WI38 (cell line): ENCODE results near the gene MACO1.

Source experiments
- H3K4me3 ChIP-seq: 2 replicates; pipeline ENCODE4 v1.5.1; 2011; ENCODE audit warnings: low read depth, mild to moderate bottlenecking, control low read depth, low read length
- TF ChIP-seq, protein P1 (sequence below): IDR thresholded peaks from 2 replicates; pipeline ENCODE4 v1.5.1; 2012; ENCODE audit warnings: low read depth, mild to moderate bottlenecking, control low read depth, low read length

Gene MACO1

DNA sequence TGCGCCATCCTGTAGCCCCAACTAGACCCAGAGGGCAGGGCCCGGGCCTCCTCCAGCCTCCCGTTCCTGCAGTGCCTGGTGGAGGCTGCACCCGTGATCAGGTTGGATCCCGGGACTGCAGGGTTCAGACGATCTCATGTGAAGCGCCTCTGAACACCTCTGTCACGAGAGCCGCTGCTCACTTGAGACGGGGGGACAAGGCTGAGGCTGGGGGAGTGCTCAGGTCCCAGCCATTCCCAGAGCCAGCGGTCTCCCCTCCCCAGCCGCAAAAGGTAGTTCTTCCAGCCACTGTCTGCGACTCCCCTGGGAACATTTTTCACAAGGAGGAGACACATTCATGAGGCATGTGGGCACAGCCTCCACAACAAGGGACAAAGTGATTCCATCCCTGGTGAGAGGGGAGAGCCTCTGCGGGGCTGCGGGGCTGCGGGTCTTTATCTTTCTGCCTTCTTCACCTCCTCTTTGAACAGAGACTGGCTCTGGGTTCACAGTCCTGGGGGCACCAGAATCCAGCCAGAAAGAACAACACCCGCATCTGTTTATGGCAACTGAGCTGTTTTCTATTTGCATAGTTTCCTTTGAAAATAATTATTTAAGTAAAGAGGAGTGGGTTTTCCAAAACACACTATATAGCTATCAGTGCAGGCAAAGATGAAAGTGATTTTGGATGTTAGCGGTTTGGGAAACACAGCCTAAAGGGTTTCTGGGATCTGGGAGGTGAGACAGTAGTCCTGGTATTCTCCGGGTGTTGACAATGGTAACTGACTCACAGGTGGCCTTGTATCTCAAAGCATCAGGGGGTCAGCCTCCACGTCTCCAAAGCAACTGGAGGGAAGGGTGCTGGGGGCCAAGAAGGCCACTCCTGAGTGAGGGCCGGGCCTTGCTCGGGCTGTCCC lies 99.7 kb downstream of the MACO1 start:
- TF ChIP-seq, protein P1, sequence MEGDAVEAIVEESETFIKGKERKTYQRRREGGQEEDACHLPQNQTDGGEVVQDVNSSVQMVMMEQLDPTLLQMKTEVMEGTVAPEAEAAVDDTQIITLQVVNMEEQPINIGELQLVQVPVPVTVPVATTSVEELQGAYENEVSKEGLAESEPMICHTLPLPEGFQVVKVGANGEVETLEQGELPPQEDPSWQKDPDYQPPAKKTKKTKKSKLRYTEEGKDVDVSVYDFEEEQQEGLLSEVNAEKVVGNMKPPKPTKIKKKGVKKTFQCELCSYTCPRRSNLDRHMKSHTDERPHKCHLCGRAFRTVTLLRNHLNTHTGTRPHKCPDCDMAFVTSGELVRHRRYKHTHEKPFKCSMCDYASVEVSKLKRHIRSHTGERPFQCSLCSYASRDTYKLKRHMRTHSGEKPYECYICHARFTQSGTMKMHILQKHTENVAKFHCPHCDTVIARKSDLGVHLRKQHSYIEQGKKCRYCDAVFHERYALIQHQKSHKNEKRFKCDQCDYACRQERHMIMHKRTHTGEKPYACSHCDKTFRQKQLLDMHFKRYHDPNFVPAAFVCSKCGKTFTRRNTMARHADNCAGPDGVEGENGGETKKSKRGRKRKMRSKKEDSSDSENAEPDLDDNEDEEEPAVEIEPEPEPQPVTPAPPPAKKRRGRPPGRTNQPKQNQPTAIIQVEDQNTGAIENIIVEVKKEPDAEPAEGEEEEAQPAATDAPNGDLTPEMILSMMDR, result no peak
- H3K4me3 ChIP-seq, result no peak overlapping the region

DNA sequence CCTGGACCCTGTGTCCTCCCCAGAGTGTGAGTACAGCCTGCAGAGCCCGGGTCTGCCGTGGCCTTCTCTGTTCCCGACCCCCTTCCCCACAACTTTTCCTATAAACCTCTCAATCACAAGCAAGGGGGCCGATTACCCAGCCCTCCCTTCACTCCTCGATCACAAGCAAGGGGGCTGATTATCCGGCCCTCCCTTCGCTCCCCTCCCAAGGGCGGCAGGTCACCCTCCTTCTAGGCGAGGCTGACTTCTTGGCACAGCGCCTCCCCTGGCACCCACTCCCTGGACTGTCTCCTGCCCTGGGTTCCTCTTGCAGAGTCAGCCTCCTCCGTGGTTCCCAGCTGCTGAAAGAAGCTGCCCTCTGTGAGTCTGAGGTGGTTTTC lies 100.4 kb downstream of the MACO1 start:
- H3K4me3 ChIP-seq, result no peak overlapping the region
- TF ChIP-seq, protein P1, result no peak

DNA sequence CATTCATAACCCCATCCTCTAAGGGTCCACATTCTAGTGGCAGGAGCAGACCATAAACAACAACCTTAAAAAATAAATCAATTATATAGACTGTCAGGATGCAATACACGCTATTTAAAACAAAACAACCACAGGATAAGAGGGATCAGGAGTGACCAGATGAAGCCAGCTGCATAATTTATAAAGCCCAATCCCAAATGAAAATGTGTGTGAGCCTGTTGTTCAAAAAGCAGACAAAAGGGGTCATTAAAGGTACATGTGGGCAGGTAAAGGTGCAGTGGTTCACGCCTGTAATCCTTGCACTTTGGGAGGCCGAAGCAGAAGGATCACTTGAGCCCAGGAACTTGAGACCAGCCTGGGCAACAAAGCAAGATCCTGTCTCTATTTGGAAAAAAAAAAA lies 102.3 kb downstream of the MACO1 start:
- TF ChIP-seq, protein P1, result no peak
- H3K4me3 ChIP-seq, result no peak overlapping the region

DNA sequence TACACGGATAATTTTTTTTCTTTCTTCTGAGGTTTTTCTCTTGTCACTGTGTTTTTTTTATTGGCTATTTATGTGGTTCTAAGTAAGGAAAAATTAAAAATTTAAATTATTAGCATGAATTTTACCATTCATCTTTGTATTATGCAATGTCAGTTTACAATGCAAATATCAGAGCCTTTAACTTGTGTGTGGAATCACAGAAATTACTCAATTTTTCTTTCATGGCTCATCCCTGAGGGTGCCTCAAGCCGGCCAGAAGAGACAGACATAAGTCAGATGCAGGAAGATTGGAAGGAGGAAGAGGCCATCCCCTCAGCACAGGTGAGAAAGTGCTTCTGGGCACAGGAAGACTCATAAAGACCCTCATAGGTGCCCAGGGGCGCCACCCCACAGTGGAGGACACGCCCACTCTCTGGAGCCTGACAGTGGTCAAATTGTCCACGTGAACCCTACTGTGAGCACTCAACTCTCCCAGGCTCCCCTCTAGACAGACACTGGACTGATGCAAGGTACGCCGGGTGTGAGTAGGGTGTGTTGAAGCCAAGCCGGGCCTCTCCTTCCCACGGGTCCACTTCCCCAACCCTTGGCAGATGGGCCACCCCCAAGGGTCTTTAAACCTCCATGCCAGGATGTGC lies 103.2 kb downstream of the MACO1 start:
- TF ChIP-seq, protein P1, result no peak
- no peak overlapping the region for H3K4me3 ChIP-seq

DNA sequence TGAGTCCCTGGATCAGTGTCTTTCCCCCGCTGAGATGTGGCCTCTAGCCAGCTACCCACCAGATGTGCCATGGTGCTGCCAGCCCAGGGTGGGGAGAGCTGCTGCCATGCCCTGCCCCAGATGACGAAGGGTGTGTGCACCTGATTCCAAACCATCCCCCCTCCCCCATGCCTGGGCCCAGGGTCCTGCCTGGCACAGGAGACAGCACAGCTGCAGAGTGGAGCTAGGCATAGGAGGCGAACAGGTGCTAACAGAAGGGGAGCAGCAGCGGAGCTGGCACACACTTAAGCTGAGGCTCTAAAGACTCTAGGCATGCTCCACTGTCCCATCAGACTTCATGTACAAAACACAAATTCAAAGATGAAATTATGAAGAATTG lies 103.7 kb downstream of the MACO1 start:
- no peak overlapping the region for H3K4me3 ChIP-seq
- TF ChIP-seq, protein P1, result no peak

DNA sequence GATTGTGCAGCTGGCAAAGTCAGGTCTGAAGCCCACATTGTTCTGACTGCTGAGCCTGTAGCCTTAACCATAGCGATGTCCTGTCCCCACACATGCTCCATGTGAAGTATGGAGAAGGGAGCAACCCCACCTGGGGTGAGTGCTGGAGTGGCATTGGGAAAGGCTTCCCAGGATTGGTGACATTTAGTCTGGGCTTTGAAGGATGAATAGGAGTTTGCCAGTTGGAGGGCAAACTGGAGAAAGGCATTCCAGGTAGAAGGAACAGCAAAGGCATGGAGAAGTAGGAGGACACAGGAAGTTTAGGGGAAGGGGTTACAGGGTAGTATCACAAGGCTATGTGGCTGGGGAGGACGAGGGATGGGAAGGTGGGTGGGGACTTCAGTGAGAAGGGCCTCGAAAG lies 105.4 kb downstream of the MACO1 start:
- TF ChIP-seq, protein P1, result no peak
- H3K4me3 ChIP-seq, result no peak overlapping the region

DNA sequence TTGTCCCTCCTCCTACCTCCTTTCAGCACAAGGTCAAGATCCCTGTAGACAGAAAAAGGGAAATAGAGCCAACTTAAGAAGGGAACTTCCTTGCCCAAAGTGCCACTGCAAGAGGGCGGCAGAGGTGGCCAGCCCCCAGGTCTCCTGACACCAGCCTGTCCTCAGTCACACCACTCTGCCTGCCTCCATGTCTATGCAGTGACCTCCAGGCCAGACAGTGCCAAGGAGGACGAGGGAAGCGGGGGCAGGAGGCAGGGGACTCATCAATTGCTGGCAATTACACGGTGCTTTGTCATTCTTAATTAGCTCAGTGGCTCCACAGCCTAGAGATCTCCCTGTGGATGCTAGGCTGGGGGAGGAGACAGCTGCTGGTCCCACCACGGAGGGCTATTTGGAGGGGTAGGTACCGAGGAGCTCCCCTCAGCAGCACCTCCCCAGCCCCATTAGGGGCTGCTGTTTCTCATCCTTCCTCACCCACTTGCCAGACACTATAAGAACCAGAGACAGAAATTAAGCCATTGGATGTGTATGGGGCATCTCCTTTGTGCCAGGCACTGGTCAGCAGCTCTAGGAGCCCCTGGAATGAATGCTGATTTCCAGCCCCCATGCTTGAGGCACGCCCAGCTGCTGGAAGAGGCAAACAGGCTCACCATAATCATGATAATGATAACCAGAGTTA lies 106.6 kb downstream of the MACO1 start:
- TF ChIP-seq, protein P1, result no peak
- H3K4me3 ChIP-seq, result no peak overlapping the region
